Dendritic cell treated with granulocyte-macrophage colony-stimulating factor and Interleukin-4, amounts not matched to agents 40 ng/mL and 50 ng/mL, for 4 days (primary cell): ENCODE results near the gene SPACDR.

Experiments
- H3K27ac Mint-ChIP-seq: one replicate; pipeline ENCODE4 v1.8.0; 2022; ENCODE audit warnings: mild to moderate bottlenecking, mixed read lengths
- H3K27me3 Mint-ChIP-seq: one replicate; pipeline ENCODE4 v1.8.0; 2022; ENCODE audit warnings: mild to moderate bottlenecking, mixed read lengths
- H3K36me3 Mint-ChIP-seq: one replicate; pipeline ENCODE4 v1.8.0; 2022; ENCODE audit warnings: low read depth, mixed read lengths
- H3K4me1 Mint-ChIP-seq: one replicate; pipeline ENCODE4 v1.8.0; 2022; ENCODE audit warnings: low read depth, mixed read lengths
- H3K4me3 Mint-ChIP-seq: one replicate; pipeline ENCODE4 v1.8.0; 2022; ENCODE audit warnings: mild to moderate bottlenecking, moderate library complexity, mixed read lengths
- H3K9me3 Mint-ChIP-seq: one replicate; pipeline ENCODE4 v1.8.0; 2022; ENCODE audit warnings: mixed read lengths
- intact Hi-C: fragments of 100-400 bp; cut with micrococcal nuclease; formaldehyde crosslinking; loops from one replicate; pipeline ENCODE4 v1.15.0; 2022

Gene SPACDR

GRCh38 chr7:100432053-100432452 is 32.0 kb downstream of the SPACDR start:
- Mint-ChIP-seq H3K4me3 (no peak overlapping the region), H3K4me1 (peaks cover 63% of the 10 kb centered on the region), H3K36me3 (peaks cover 80% of the 10 kb centered on the region), H3K27me3 (no peaks in the 10 kb centered on the region), H3K9me3 (no peaks in the 10 kb centered on the region), H3K27ac (peak overlapping the region; percentile 33)
- intact Hi-C loops = no loop called here

GRCh38 chr7:100431286-100431735 is 32.7 kb downstream of the SPACDR start:
- Mint-ChIP-seq H3K4me1 (peaks cover 63% of the 10 kb centered on the region), H3K9me3 (no peaks in the 10 kb centered on the region), H3K36me3 (peaks cover 78% of the 10 kb centered on the region), H3K27me3 (no peaks in the 10 kb centered on the region), H3K4me3 (peak overlapping the region; percentile 2), H3K27ac (peak overlapping the region; percentile 33)
- intact Hi-C loops = no loop called here

GRCh38 chr7:100430493-100431285 is 33.4 kb downstream of the SPACDR start:
- Mint-ChIP-seq H3K36me3 (peaks cover 73% of the 10 kb centered on the region), H3K4me1 (peaks cover 68% of the 10 kb centered on the region), H3K9me3 (no peaks in the 10 kb centered on the region), H3K4me3 (peak overlapping the region; percentile 76), H3K27me3 (no peaks in the 10 kb centered on the region), H3K27ac (peak overlapping the region; percentile 97)
- intact Hi-C loops = no loop called here

- Mint-ChIP-seq H3K36me3 (peaks cover 65% of the 10 kb centered on the region), H3K27ac (peak within 1 kb of the TSS; percentile 97), H3K27me3 (no peaks in the 10 kb centered on the region), H3K4me1 (peaks cover 63% of the 10 kb centered on the region), H3K4me3 (peak within 1 kb of the TSS; percentile 94), H3K9me3 (no peaks in the 10 kb centered on the region)
- intact Hi-C loops = loop anchor here (2.0 to 5.0 kb wide), 2 partner anchors 61 to 242 kb away; partner anchors contain the start of gene GNB2
Observed at GRCh38 chr7:100429637-100430492, 34.2 kb downstream of the SPACDR start, which contains the start of gene MEPCE. Gene MEPCE, plus strand, starts transcription at chr7:100429831. Its CDS starts 188 bp downstream, at chr7:100430019.

GRCh38 chr7:100428967-100429636 is 35.0 kb downstream of the SPACDR start:
- Mint-ChIP-seq H3K27ac (peak overlapping the region; percentile 97), H3K4me3 (peak overlapping the region; percentile 94), H3K27me3 (no peaks in the 10 kb centered on the region), H3K36me3 (peaks cover 57% of the 10 kb centered on the region), H3K4me1 (peaks cover 55% of the 10 kb centered on the region), H3K9me3 (no peaks in the 10 kb centered on the region)
- intact Hi-C loops = loop anchor here (2.0 to 5.0 kb wide), 2 partner anchors 60 to 243 kb away; partner anchors contain the start of gene GNB2

- peak within 1 kb of the TSS; percentile 94 for H3K4me3 Mint-ChIP-seq
- H3K27ac Mint-ChIP-seq = peak within 1 kb of the TSS; percentile 97
- intact Hi-C loops = loop anchor here (2.0 to 5.0 kb wide), 2 partner anchors 60 to 244 kb away; partner anchors contain the start of gene GNB2
- H3K9me3 Mint-ChIP-seq = no peaks in the 10 kb centered on the region
- peaks cover 50% of the 10 kb centered on the region for H3K36me3 Mint-ChIP-seq
- H3K27me3 Mint-ChIP-seq = no peaks in the 10 kb centered on the region
- peaks cover 51% of the 10 kb centered on the region for H3K4me1 Mint-ChIP-seq
Observed at GRCh38 chr7:100428199-100428966, 35.7 kb downstream of the SPACDR start, which contains the start of gene ZCWPW1. Gene ZCWPW1, minus strand, starts transcription at chr7:100428703. Its CDS starts 8,054 bp downstream, at chr7:100420649.

GRCh38 chr7:100427762-100428198 is 36.3 kb downstream of the SPACDR start:
- Mint-ChIP-seq H3K27me3 (no peaks in the 10 kb centered on the region), H3K4me3 (peak overlapping the region; percentile 94), H3K4me1 (peaks cover 49% of the 10 kb centered on the region), H3K27ac (peak overlapping the region; percentile 97), H3K9me3 (no peaks in the 10 kb centered on the region), H3K36me3 (peaks cover 44% of the 10 kb centered on the region)
- intact Hi-C loops = loop anchor here (2.0 to 5.0 kb wide), 2 partner anchors 59 to 245 kb away; partner anchors contain the start of gene GNB2

- Mint-ChIP-seq H3K4me1 (peaks cover 36% of the 10 kb centered on the region), H3K27ac (no peak overlapping the region), H3K9me3 (no peaks in the 10 kb centered on the region), H3K27me3 (no peaks in the 10 kb centered on the region), H3K36me3 (peaks cover 44% of the 10 kb centered on the region), H3K4me3 (no peak overlapping the region)
- intact Hi-C loops = loop anchor here (5.0 kb wide), 1 partner anchor 246 kb away; the partner anchor contains the start of gene GNB2
Observed at GRCh38 chr7:100426516-100426915, 37.5 kb downstream of the SPACDR start.

- no peaks in the 10 kb centered on the region for H3K9me3 Mint-ChIP-seq
- H3K27ac Mint-ChIP-seq = no peak overlapping the region
- peaks cover 24% of the 10 kb centered on the region for H3K4me1 Mint-ChIP-seq
- H3K4me3 Mint-ChIP-seq = no peak overlapping the region
- intact Hi-C loops = loop anchor here (5.0 kb wide), 1 partner anchor 247 kb away; the partner anchor contains the start of gene GNB2
- H3K36me3 Mint-ChIP-seq = peaks cover 42% of the 10 kb centered on the region
- H3K27me3 Mint-ChIP-seq = no peaks in the 10 kb centered on the region
Observed at GRCh38 chr7:100425347-100425746, 38.7 kb downstream of the SPACDR start.

GRCh38 chr7:100423315-100423714 is 40.7 kb downstream of the SPACDR start:
- no peaks in the 10 kb centered on the region for H3K27me3 Mint-ChIP-seq
- H3K4me1 Mint-ChIP-seq = peaks cover 25% of the 10 kb centered on the region
- intact Hi-C loops = no loop called here
- H3K36me3 Mint-ChIP-seq = peaks cover 34% of the 10 kb centered on the region
- H3K9me3 Mint-ChIP-seq = no peaks in the 10 kb centered on the region
- H3K27ac Mint-ChIP-seq = no peak overlapping the region
- no peak overlapping the region for H3K4me3 Mint-ChIP-seq

GRCh38 chr7:100419660-100420226 is 44.3 kb downstream of the SPACDR start:
- Mint-ChIP-seq H3K27ac (peak overlapping the region; percentile 65), H3K27me3 (no peaks in the 10 kb centered on the region), H3K9me3 (no peaks in the 10 kb centered on the region), H3K36me3 (peaks cover 58% of the 10 kb centered on the region), H3K4me1 (peaks cover 13% of the 10 kb centered on the region), H3K4me3 (no peak overlapping the region)
- intact Hi-C loops = no loop called here

GRCh38 chr7:100418930-100419659 is 45.0 kb downstream of the SPACDR start:
- intact Hi-C loops = no loop called here
- Mint-ChIP-seq H3K27me3 (no peaks in the 10 kb centered on the region), H3K27ac (peak overlapping the region; percentile 65), H3K36me3 (peaks cover 58% of the 10 kb centered on the region), H3K9me3 (no peaks in the 10 kb centered on the region), H3K4me3 (no peak overlapping the region), H3K4me1 (peaks cover 13% of the 10 kb centered on the region)
